Psoas muscle (tissue), 8 donors: ENCODE results near the gene DIAPH1. TPM values are rescaled to one million over a fixed set of nuclear protein-coding genes. Genes with fewer than 3 reads are reported as not detected.

Experiments used
- ATAC-seq, 4 donors: fragments of 200-7000 bp; cut with Tn5 transposase; one replicate each; pipeline ENCODE4 v1.9.1; 2020; ENCODE audit warnings: moderate library complexity in 3 of 4, mild to moderate bottlenecking in 2 of 4
- DNase-seq, 2 donors: peaks; one replicate each; pipeline ENCODE4 v3.0.0-alpha.2; 2020
- H3K27ac ChIP-seq: fragments of 200-600 bp; one replicate; pipeline ENCODE4 v1.8.0; 2022
- H3K27me3 ChIP-seq, 3 donors: fragments of 200-600 bp in 1 of 3; one replicate each; pipeline versions ENCODE4 v1.6.1 to v1.8.0; 2013 to 2022; ENCODE audit warnings: low read length in 2 of 3, mild to moderate bottlenecking in 2 of 3, moderate library complexity in 1 of 3; ENCODE audit not compliant: insufficient read depth in 3 of 3
- H3K36me3 ChIP-seq, 2 donors: fragments of 200-600 bp in 1 of 2; one replicate each; pipeline versions ENCODE4 v1.6.1 to v1.8.0; 2013 to 2022; ENCODE audit warnings: low read depth in 1 of 2, mild to moderate bottlenecking in 1 of 2, moderate library complexity in 1 of 2; ENCODE audit not compliant: insufficient read depth in 1 of 2
- H3K4me1 ChIP-seq: fragments of 200-600 bp; one replicate; pipeline ENCODE4 v1.8.0; 2022
- H3K4me3 ChIP-seq: fragments of 200-600 bp; one replicate; pipeline ENCODE4 v1.8.0; 2022; ENCODE audit warnings: mild to moderate bottlenecking
- H3K9me3 ChIP-seq: fragments of 200-600 bp; one replicate; pipeline ENCODE4 v1.8.0; 2022
- WGBS, 3 donors: extraction: QIAGEN DNeasy Blood & Tissue Kit; methylation state at CpG; one replicate each; pipeline versions ENCODE4 v1.1.6 to v1.1.7; 2013; 5-methylcytosine and 5-hydroxymethylcytosine counted together
- intact Hi-C, 2 donors: fragments of 100-400 bp; cut with DNase I; formaldehyde crosslinking; loops; one replicate each; pipeline versions ENCODE4 v1.11.0 to v1.14.2; 2022
- polyA plus RNA-seq, 3 donors: library from polyadenylated mRNA; stranded (reverse); fragments of 200-250 nt; gene quantifications; one replicate each; pipeline ENCODE4 v1.2.3, GENCODE V29; 2013
- total RNA-seq, 4 donors: library from RNA; stranded (reverse); fragmentation: NEBNext Ultra II Directional in 2 of 4; extraction: Animal tissue kit (Norgen Biotek cat#: 25700) in 2 of 4; gene quantifications; one replicate each; pipeline versions ENCODE4 v1.2.1 to v1.2.4, GENCODE V29; 2021 to 2023
- TF ChIP-seq, protein P1 (sequence below): fragments of 200-600 bp; IDR thresholded peaks from one replicate; pipeline ENCODE4 v1.8.0; 2022; ENCODE audit warnings: antibody characterized with exemption
- donor health status: healthy with polysubstance abuse.
- donor health status: DM: no; HTN: no; CAD: no; lungs with moderate emphysema.
- donor health status: Bipolar disorder and iron deficiency.
- donor health status: healthy.
- donor health status: DM: yes; HTN: yes; CAD: no.
- donor health status: DM: no; HTN: no; CAD: no.
- donor health status: DM: no; HTN: no; CAD: no.
- donor health status: DM: yes; HTN: yes; CAD: no.

DIAPH1 gene
- total and polyA plus RNA-seq, 7 donors = 93.1 to 217 (median 137) TPM

DNA sequence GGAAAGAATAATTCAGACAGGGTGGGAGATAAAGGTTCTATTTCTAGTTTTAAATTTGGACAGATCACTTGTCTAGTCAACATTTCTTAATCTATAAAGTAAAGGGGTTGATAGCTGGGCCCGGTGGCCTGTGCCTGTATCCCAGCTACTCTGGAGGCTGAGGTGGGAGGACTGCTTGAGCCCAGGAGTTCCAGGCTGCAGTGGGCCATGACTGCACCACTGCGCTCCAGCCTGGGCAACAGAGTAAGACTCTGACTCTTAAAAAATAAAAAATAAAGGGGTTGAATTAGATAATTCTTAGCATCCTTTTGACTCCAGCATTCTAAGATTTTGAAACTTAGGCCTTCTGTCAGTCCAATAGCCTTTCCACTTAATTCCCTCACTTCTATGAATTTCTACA, 10.8 kb downstream of the DIAPH1 start:
- H3K27ac ChIP-seq = peak overlapping the region; percentile 27

DNA sequence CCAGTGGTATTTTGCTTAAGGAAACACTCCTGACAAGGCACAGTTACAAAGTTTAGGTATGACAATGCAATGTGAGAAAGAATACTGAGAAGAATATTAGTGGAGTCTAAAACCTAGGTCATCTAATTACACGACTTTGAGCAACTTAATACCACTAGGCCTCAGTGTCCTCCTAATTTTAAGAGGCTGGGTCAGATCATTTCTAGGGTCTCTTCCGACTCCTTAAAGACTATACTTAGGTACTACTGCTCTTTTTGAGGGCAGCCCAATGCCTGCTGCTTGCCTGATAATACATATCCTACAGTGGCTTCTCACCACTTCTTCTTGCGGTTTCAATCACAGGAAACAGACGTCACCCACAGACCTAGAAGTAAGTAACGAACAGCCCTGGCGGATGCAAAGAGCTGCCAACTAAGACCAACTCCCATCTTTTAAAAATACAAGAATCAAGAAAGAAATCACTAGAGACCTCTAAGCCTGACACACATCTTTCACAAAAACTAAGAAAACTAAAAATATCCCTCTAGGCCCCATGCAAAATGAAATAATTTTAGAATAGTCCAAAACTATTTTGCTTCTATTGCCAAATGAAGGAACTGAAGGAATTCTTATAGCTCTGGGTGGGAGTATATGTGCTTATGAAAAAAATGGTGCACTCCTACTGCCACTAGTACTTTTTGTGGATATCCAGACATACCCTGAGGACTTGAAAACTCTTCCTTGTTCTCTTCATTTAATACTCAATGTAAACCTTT, 13.1 kb downstream of the DIAPH1 start:
- 49 to 59% (median 56%) methylated on average over 6 of the region's 6 CpGs for WGBS, 3 donors
- ATAC-seq (peak in 1 of 4 donors; percentile 16), DNase-seq (no peak)
- Histone ChIP-seq H3K9me3 (no peaks in the 10 kb centered on the region), H3K4me3 (no peak overlapping the region), H3K27me3 (no peaks in the 10 kb centered on the region), H3K36me3 (no peaks in the 10 kb centered on the region), H3K4me1 (peaks cover 75% of the 10 kb centered on the region), H3K27ac (peak overlapping the region; percentile 80)
- TF ChIP-seq, protein P1, sequence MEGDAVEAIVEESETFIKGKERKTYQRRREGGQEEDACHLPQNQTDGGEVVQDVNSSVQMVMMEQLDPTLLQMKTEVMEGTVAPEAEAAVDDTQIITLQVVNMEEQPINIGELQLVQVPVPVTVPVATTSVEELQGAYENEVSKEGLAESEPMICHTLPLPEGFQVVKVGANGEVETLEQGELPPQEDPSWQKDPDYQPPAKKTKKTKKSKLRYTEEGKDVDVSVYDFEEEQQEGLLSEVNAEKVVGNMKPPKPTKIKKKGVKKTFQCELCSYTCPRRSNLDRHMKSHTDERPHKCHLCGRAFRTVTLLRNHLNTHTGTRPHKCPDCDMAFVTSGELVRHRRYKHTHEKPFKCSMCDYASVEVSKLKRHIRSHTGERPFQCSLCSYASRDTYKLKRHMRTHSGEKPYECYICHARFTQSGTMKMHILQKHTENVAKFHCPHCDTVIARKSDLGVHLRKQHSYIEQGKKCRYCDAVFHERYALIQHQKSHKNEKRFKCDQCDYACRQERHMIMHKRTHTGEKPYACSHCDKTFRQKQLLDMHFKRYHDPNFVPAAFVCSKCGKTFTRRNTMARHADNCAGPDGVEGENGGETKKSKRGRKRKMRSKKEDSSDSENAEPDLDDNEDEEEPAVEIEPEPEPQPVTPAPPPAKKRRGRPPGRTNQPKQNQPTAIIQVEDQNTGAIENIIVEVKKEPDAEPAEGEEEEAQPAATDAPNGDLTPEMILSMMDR = no peak
- intact Hi-C loops = no loop called here

More for the DNA sequence above, 10.8 kb downstream of the DIAPH1 start:
- ATAC-seq (no peak), DNase-seq (no peak)
- TF ChIP-seq, protein P1 = no peak
- H3K27me3 ChIP-seq = no peaks in the 10 kb centered on the region
- H3K4me3 ChIP-seq = no peak overlapping the region
- intact Hi-C loops = no loop called here
- H3K36me3 ChIP-seq = peaks cover 0 to 9% of the 10 kb centered on the region in 2 donors
- 88 to 96% (median 89%) methylated on average over 2 of the region's 2 CpGs for WGBS, 3 donors
- peaks cover 80% of the 10 kb centered on the region for H3K4me1 ChIP-seq
- no peaks in the 10 kb centered on the region for H3K9me3 ChIP-seq

DNA sequence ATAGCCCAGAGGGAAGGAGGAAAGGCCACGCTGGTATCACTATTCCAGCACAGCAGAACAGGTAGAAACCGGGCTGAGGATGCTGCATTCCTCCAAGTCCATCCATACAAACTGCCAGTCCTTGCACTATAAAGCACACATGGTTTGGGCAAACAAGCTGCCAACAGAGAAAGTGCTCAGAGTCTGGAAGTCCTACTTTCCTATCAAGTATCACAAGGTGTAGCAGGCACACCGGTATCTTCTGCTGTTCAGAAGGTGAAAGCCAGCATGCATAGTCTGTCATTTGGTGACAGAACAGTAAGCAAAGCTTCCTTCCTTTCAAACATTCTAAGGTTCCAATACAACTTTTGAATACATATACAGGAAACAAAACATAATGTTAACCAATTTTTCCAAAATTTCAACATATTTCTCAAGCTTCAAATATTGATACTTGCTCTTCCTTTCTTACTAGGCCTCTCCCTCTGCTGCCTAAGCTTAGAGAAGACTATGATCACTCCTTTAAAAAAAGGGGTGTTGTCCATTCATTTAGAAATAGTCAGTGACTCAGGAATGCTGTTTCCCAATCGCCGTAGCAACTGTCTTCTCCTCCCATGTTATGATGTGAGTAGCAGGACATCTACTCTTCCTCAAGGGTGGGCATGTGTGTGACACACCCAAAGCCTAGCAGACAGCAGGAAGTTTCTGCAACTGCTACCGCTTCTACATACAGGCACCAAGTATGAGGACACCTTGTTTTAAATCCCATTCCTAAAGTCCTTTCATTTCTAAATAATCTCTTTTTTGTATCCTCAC, 14.7 kb downstream of the DIAPH1 start:
- TF ChIP-seq, protein P1 = no peak
- Histone ChIP-seq H3K4me3 (no peak overlapping the region), H3K4me1 (peaks cover 82% of the 10 kb centered on the region), H3K27me3 (no peaks in the 10 kb centered on the region), H3K27ac (peak overlapping the region; percentile 80), H3K9me3 (no peaks in the 10 kb centered on the region), H3K36me3 (no peaks in the 10 kb centered on the region)
- peak; percentile 89 to 97 (median 96) for ATAC-seq
- WGBS, 3 donors = 39 to 64% (median 46%) methylated on average over 6 of the region's 6 CpGs
- DNase-seq = peak; percentile 60 to 74
- intact Hi-C loops = no loop called here

DNA sequence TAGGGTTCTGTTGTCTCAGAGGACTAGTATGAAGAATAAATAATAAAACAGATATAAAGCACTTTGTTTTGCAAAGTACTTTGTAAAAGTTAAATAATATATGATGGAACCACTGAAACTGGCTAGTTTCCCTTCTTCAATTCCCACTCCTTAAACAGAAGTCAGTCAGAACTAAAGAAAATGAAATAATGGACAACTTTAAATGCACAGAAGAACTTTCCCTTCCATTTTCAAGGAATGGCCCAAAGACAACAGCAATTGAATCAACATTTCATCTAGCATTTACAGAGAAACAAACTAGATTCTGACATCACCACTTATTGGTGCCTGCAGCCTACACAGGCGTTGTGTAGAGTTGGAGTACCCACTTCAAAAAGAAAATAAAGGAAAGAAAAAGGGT, 16.2 kb downstream of the DIAPH1 start:
- ATAC-seq (no peak), DNase-seq (no peak)
- H3K4me3 ChIP-seq = no peak overlapping the region
- TF ChIP-seq, protein P1 = no peak
- peak overlapping the region; percentile 80 for H3K27ac ChIP-seq
- H3K9me3 ChIP-seq = no peaks in the 10 kb centered on the region
- H3K27me3 ChIP-seq = no peaks in the 10 kb centered on the region
- intact Hi-C loops = no loop called here
- peaks cover 82% of the 10 kb centered on the region for H3K4me1 ChIP-seq
- H3K36me3 ChIP-seq = no peaks in the 10 kb centered on the region
- WGBS, 3 donors = 93% methylated on average over 1 of the region's 1 CpG
